Measurements from ENCODE around the gene FGF1. TPM values are rescaled to one million over a fixed set of nuclear protein-coding genes. Genes with fewer than 3 reads are reported as not detected.

The FGF1 gene
- polyA plus RNA-seq, 1 of the 3 experiments (the other 2 are of a cell fraction) = 5.3 TPM

DNA sequence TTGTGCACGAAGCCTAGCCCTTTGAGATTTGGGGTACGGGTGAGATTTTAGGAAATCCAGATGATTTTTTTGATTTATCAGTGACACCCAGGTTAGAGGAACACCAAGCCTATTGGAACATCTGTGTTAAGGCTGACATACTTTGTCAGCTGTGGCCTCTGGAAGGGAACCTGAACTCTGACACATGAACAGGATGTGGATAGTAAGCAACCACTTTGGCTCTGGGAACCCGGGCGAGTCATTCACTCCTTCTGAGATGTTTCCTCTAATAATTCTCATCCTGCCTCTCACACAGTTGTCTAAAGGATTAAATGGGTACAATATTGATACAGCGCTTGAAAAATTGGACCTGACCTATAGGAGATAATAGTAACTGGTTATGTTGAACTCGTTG is 67.8 kb downstream of the FGF1 start:
- peak overlapping the region in 1 of 2 experiments; percentile 52; a peak in 2 of 4 replicates for H3K27ac ChIP-seq (ENCODE audit: low read depth in 2 of 2, low read length in 1 of 2)
- POLR2A ChIA-PET = no interaction called here
- H3K9me3 ChIP-seq = 0 out of 2 replicates have a peak, but pooled peaks cover 9% of the 10 kb centered on the region
- WGBS (ENCODE audit: low lambda C conversion rate) = 61% methylated on average over 6 of the region's 6 CpGs
- H2AFZ ChIP-seq (ENCODE audit: low read depth) = no peak overlapping the region
- no peak for DNase-seq
- H3K36me3 ChIP-seq (replicated peaks in 1 of 2; ENCODE audit: control insufficient read depth in 1 of 2, insufficient read depth in 2 of 2, low read length in 1 of 2) = peaks cover 0 to 4% of the 10 kb centered on the region in 2 experiments
- H3K9me2 ChIP-seq = no peaks in the 10 kb centered on the region
- peaks cover 20% of the 10 kb centered on the region for H3K79me2 ChIP-seq (ENCODE audit: insufficient read depth)
- H3F3A ChIP-seq (replicated peaks; ENCODE audit: insufficient read depth) = peaks cover 12% of the 10 kb centered on the region
- CTCF ChIA-PET = interaction anchor here (0.6 to 5.4 kb wide), 5 partner anchors 9 to 970 kb away, joined by 3 to 39 read pairs (median 4); no protein-coding TSS in a partner anchor
- no peaks in the 10 kb centered on the region for H4K20me1 ChIP-seq (ENCODE audit: insufficient read depth)
- no peak overlapping the region for H3K4me3 ChIP-seq (ENCODE audit: low read depth in 2 of 2, low read length in 1 of 2)
- H3K27me3 ChIP-seq (ENCODE audit: insufficient read depth) = no peaks in the 10 kb centered on the region
- H3K4me1 ChIP-seq (ENCODE audit: control insufficient read depth in 1 of 2, insufficient read depth in 2 of 2, low read depth in 1 of 2, low read length in 1 of 2) = peaks cover 2 to 31% of the 10 kb centered on the region in 2 experiments; a peak in 3 of 4 replicates
- no peak overlapping the region for H3K9ac ChIP-seq
- no peak overlapping the region for H3K4me2 ChIP-seq
- peak; percentile 60 for TF ChIP-seq TCF12 (IDR thresholded peaks at IDR 0.05)
- 0 out of 2 replicates have a peak, but pooled peaks have one; percentile 6 for TF ChIP-seq JUND (IDR thresholded peaks at IDR 0.05)
- TF ChIP-seq NFIC (IDR thresholded peaks at IDR 0.05; ENCODE audit: borderline replicate concordance) = no peak
- no peak for TF ChIP-seq NRF1 (IDR thresholded peaks at IDR 0.05; ENCODE audit: low read depth, low read length)
- no peak for TF ChIP-seq RCOR1 (IDR thresholded peaks at IDR 0.05; ENCODE audit: low read length)
- TF ChIP-seq MEF2A (IDR thresholded peaks at IDR 0.05; ENCODE audit: borderline replicate concordance, low read depth) = no peak
- TF ChIP-seq RAD21 (IDR thresholded peaks at IDR 0.05; ENCODE audit: low read length) = no peak
- TF ChIP-seq, protein P1, sequence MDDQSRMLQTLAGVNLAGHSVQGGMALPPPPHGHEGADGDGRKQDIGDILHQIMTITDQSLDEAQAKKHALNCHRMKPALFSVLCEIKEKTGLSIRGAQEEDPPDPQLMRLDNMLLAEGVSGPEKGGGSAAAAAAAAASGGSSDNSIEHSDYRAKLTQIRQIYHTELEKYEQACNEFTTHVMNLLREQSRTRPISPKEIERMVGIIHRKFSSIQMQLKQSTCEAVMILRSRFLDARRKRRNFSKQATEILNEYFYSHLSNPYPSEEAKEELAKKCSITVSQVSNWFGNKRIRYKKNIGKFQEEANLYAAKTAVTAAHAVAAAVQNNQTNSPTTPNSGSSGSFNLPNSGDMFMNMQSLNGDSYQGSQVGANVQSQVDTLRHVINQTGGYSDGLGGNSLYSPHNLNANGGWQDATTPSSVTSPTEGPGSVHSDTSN (IDR thresholded peaks at IDR 0.05) = peak; percentile 42

DNA sequence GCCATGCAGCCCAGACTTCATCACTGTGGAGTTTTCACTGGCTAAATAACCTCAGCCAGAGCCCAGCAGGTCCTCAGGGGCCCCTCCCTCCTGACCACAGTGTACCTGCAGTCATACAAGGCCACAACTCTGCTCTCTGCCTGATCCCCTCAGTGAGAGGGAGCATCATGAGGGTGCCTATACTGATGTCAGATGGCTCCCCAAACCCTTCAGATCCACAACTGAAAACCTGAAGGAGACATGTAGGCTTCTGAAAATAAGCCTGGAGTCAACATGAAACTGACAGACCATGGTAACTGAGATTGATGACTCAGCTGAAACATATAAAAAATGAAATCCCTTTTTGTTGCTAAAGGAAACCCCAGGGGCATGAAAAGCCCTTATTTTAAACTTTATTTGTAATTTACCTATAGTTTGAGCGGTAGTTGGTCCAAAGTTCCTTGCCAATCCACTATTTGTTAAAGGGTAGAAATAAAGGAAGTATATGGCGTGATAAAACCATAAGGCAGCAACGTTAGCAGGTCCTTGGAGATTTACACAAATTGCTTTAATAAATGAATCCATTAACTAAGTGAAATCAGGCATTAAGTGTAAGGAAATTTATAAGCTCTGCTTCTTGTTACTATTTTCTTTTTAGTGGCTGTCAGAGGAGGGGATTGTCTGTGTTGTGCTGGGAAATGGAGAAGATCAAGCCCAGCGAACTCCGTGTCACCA is 68.3 kb downstream of the FGF1 start:
- H3K4me2 ChIP-seq = no peak overlapping the region; the same call in 1 of the 2 replicates
- TF ChIP-seq, protein P1 (IDR thresholded peaks at IDR 0.05) = 0 out of 2 replicates have a peak, but pooled peaks have one; percentile 6
- no peak for TF ChIP-seq FOSL2 (IDR thresholded peaks at IDR 0.05; ENCODE audit: borderline replicate concordance, low read depth)
- H3K9me3 ChIP-seq = 0 out of 2 replicates have a peak, but pooled peaks cover 9% of the 10 kb centered on the region
- DNase-seq = no peak
- ChIA-PET CTCF (interaction anchor here (0.6 to 5.4 kb wide), 6 partner anchors 9 to 970 kb away, joined by 3 to 39 read pairs (median 6); no protein-coding TSS in a partner anchor), POLR2A (no interaction called here)
- no peak overlapping the region for H2AFZ ChIP-seq (ENCODE audit: low read depth)
- peaks cover 2 to 34% of the 10 kb centered on the region in 2 experiments; a peak in 3 of 4 replicates for H3K4me1 ChIP-seq (ENCODE audit: control insufficient read depth in 1 of 2, insufficient read depth in 2 of 2, low read depth in 1 of 2, low read length in 1 of 2)
- no peak overlapping the region for H3K9ac ChIP-seq
- H3K9me2 ChIP-seq = no peaks in the 10 kb centered on the region
- no peaks in the 10 kb centered on the region for H3K27me3 ChIP-seq (ENCODE audit: insufficient read depth)
- H3K79me2 ChIP-seq (ENCODE audit: insufficient read depth) = peaks cover 20% of the 10 kb centered on the region
- no peaks in the 10 kb centered on the region for H4K20me1 ChIP-seq (ENCODE audit: insufficient read depth)
- peaks cover 0 to 4% of the 10 kb centered on the region in 2 experiments for H3K36me3 ChIP-seq (replicated peaks in 1 of 2; ENCODE audit: control insufficient read depth in 1 of 2, insufficient read depth in 2 of 2, low read length in 1 of 2)
- peak overlapping the region in 1 of 2 experiments; percentile 52; a peak in 2 of 4 replicates for H3K27ac ChIP-seq (ENCODE audit: low read depth in 2 of 2, low read length in 1 of 2)
- H3F3A ChIP-seq (replicated peaks; ENCODE audit: insufficient read depth) = peaks cover 12% of the 10 kb centered on the region
- 97% methylated on average over 5 of the region's 5 CpGs for WGBS (ENCODE audit: low lambda C conversion rate)
- no peak overlapping the region for H3K4me3 ChIP-seq (ENCODE audit: low read depth in 2 of 2, low read length in 1 of 2)
